ENCODE results near the gene DHX34. TPM values are rescaled to one million over a fixed set of nuclear protein-coding genes. Genes with fewer than 3 reads are reported as not detected.

DHX34 gene
- polyA plus RNA-seq, 3 donors, result 3.4 to 34.4 (median 3.8) TPM

GRCh38 chr19:47417107-47417745, 68.1 kb downstream of the DHX34 start:
- intact Hi-C loops (cut with micrococcal nuclease), result no loop called here
- H3K4me1 Mint-ChIP-seq, result peaks cover 14% of the 10 kb centered on the region
- WGBS (ENCODE audit: insufficient coverage), result 6% methylated on average over 14 of the region's 18 CpGs

More at GRCh38 chr19:47417107-47417745, 68.1 kb downstream of the DHX34 start:
- Mint-ChIP-seq H3K36me3 (peaks cover 0 to 7% of the 10 kb centered on the region in 2 donors), H3K27me3 (ENCODE audit: low read depth in 3 of 3) (peaks cover 72 to 89% (median 77%) of the 10 kb centered on the region in 3 donors), H3K9me3 (peaks cover 0 to 18% (median 7%) of the 10 kb centered on the region in 7 donors), H3K27ac (no peak overlapping the region), H3K4me3 (peak overlapping the region in 1 of 2 donors; percentile 83)
- H3K4me1 ChIP-seq (ENCODE audit: control insufficient read depth in 1 of 2, insufficient read depth in 2 of 2, low read length in 2 of 2), result peaks cover 0 to 9% of the 10 kb centered on the region in 2 donors
- no peak overlapping the region for H3K27ac ChIP-seq (ENCODE audit: low read depth in 1 of 2, low read length in 2 of 2)
- H3K27me3 ChIP-seq (ENCODE audit: control insufficient read depth in 2 of 2, insufficient read depth in 2 of 2, low read length in 2 of 2), result peaks cover 51 to 65% of the 10 kb centered on the region in 2 donors
- peaks cover 0 to 25% of the 10 kb centered on the region in 2 donors for H3K9me3 ChIP-seq (replicated peaks in 1 of 2; ENCODE audit: control insufficient read depth in 1 of 2, insufficient read depth in 1 of 2, low read length in 2 of 2)
- H4K20me1 ChIP-seq (ENCODE audit: insufficient read depth, low read length), result no peaks in the 10 kb centered on the region
- no peak overlapping the region for H3K4me3 ChIP-seq (replicated peaks in 1 of 3; ENCODE audit: low read depth in 2 of 3, low read length in 3 of 3)
- H2AFZ ChIP-seq (ENCODE audit: insufficient read depth, low read depth, low read length, poor library complexity, severe bottlenecking), result no peak overlapping the region
- H3K9ac ChIP-seq (ENCODE audit: insufficient read depth, low read length, poor library complexity, severe bottlenecking), result no peak overlapping the region
- no peak for DNase-seq
- TF ChIP-seq CTCF (IDR thresholded peaks at IDR 0.05), result no peak
- no peak overlapping the region for H3K4me2 ChIP-seq (replicated peaks; ENCODE audit: extremely low read depth, low read length, poor library complexity, severe bottlenecking)
- H3K79me2 ChIP-seq (ENCODE audit: insufficient read depth, low read length), result no peaks in the 10 kb centered on the region
- H3K36me3 ChIP-seq (replicated peaks in 1 of 2; ENCODE audit: control insufficient read depth in 1 of 2, insufficient read depth in 2 of 2, low read length in 2 of 2), result no peaks in the 10 kb centered on the region
